Stimulated activated CD4-positive, alpha-beta T cell treated with anti-CD3 and anti-CD28 coated beads, Interleukin-1b, Interleukin-23, amount 100 ng/mL, for 1 hour (primary cell): ENCODE results near the gene LKAAEAR1.
"Not testable (repeated sequence)": the region's sequence is repeated elsewhere in the genome, so short reads cannot be mapped to it uniquely, and the experiment has no call there.

ENCODE experiments used
- DNase-seq, 2 donors: peaks; one replicate each; pipeline ENCODE4 v3.0.0-alpha.2; 2020; ENCODE audit warnings: low read depth in 2 of 2

LKAAEAR1 gene

DNA sequence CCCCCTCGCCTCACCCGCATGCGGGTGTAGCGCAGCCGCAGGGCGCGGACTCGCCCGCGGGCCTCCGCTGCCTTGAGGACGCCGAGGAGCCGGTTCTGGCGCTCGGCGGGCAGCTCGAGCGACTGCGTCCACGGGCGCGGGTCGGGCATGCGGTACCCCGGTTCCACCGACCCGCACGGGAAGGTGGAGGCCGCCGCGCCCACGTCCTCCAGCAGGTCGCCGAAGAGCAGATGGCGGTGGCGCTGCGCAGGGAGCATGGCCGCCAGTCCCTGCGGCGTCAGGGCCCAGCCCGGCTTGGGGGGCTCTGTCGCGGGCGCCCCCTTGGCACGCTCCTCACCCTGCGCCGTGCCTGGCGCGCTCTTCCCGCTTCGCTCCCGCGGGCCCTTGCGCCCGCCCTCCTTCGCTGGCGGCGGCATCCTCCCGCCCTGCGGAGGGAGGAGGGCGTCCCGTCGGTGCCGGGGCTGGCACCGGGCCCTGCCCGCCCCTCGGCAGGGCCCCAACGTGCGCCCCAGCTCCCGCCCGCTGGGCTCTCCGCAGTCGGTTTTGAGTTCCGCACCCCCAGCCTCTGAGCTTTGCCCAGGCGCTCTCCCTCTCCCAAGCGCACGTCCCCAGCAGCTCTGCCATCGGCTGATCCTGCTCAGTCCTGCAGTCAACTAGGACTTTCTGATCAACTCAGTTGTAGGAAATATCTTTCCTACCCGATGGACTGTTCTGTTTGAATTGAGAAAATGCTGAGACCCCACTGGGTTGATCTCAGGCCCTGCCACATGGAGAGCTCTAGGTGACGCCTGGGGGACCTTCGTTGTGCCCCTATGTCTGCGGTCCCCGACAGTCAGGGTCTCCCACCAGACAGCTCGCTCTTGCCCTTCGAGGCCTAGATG, at the start of gene LKAAEAR1:
Gene LKAAEAR1, minus strand, starts transcription at position 595 of the 881 bp plus-strand sequence. Its CDS starts 179 bp downstream, at position 416.
- DNase-seq: no peak

DNA sequence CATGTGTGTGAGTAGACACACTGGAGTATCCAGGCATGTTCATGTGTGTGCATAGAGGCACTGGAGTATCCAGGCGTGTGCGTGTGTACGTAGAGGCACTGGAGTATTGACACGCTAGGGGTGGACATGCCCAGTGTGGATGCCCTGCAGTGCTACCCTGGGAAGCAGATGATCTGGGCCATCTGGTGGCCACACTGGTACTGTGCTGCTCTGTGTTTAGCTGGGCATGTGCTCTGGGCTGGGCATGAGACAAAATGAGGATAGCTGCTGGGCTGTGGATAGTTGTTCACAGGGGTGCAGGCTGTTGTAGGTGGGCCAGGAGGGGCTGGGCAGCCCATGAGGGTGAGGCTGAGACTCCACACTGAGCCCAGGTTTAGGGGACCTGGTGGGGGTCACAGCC, 47.2 kb upstream of the LKAAEAR1 start:
- DNase-seq: no peak

DNA sequence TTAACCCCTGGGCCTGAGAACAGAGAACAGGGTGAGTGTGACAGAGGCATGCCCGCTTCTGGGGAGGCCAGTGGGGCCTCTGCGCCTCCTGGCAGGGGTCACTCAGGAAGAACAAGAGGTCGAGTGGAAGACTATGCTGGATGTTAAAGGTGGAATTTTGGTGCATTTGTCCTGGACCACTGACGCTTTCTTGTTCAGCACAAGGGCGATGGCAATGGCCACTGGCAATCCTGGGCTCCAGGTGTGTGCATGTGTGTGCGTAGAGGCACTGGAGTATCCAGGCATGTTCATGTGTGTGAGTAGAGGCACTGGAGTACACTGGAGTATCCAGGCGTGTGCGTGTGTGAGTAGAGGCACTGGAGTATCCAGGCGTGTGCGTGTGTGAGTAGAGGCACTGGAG, 46.7 kb upstream of the LKAAEAR1 start:
- no peak for DNase-seq

GRCh38 chr20:64130271-64130670, 46.1 kb upstream of the LKAAEAR1 start:
- DNase-seq: no peak

GRCh38 chr20:64129146-64129782, 45.1 kb upstream of the LKAAEAR1 start:
- no peak for DNase-seq

- not testable (repeated sequence) for DNase-seq
Observed at GRCh38 chr20:64123517-64123916, 39.3 kb upstream of the LKAAEAR1 start.

DNA sequence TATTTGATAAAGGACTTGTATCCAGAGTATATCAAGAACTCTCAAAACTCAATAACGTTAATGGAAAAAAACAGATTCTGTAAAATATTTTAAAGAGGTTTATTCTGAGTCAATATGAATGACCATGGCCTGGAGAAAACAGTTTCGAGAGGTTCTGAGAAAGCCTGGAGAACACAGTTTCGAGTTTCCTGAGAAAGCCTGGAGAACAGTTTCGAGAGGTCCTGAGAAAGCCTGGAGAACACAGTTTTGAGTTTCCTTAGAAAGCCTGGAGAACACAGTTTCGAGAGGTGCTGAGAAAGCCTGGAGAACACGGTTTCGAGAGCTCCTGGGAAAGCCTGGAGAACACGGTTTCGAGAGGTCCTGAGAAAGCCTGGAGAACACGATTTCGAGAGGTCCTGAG, 38.7 kb upstream of the LKAAEAR1 start:
- DNase-seq: not testable (repeated sequence)

DNA sequence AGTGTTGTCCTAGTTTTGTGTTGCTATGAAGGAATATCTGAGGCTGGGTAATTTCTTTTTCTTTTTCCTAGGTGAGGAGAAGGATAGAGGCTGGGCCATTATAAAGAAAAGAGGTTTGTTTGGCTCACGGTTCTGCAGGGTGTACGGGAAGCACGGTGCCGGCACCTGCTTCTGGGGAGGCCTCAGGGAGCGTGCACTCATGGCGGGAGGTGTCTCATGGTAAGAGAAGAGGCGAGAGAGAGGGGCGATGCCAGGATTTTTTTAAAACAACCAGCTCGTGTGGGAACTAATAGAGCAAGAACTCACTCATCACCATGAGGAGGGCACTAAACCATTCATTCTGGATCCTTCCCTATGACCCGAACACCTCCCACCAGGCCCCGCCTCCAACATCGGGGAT, 37.4 kb upstream of the LKAAEAR1 start:
- no peak for DNase-seq

DNA sequence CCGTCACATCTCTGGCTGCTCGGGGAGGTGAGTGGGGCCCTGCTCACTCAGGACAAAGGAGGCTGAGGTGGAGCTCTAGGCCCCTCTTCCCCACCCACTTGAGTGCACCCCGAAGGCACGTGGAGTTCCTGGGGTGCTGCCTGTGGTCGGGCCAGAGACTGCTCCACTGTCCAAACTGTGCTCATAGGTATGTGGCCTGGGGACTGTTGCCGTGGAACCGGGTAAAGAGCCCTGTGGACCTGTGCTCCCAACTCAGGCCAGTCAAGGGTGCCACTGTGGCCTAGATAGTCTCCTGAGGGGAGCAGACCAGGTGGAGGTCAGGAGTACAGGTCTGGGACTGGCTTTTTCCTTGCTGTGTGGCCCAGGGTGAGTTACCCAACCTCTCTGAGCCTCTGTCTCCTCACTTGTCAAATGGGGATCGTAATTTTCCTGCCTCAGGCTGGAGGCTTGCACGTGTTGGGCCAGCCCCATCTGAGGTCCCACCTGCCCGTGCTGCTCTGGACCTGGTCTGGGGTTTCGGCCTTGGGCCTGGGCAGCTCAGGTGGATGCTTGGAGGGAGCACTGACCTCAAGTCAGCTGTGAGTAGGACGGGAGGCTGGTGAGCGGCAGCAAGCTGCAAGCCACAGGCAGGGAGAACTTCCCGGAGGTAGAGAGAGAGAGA, 35.6 kb upstream of the LKAAEAR1 start:
- no peak for DNase-seq

- DNase-seq: no peak
Observed at GRCh38 chr20:64119301-64119680, 35.1 kb upstream of the LKAAEAR1 start.

DNA sequence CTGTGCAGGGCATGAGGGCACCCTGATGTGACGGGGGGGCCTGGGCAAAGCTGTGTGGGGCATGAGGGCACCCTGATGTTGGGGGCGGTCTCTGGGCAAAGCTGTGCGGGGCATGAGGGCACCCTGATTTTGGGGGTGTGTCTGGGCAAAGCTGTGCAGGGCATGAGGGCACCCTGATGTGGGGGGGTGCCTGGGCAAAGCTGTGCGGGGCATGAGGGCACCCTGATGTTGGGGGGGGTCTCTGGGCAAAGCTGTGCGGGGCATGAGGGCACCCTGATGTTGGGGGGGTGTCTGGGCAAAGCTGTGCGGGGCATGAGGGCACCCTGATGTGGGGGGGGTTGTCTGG, 33.2 kb upstream of the LKAAEAR1 start:
- not testable (repeated sequence) for DNase-seq

DNA sequence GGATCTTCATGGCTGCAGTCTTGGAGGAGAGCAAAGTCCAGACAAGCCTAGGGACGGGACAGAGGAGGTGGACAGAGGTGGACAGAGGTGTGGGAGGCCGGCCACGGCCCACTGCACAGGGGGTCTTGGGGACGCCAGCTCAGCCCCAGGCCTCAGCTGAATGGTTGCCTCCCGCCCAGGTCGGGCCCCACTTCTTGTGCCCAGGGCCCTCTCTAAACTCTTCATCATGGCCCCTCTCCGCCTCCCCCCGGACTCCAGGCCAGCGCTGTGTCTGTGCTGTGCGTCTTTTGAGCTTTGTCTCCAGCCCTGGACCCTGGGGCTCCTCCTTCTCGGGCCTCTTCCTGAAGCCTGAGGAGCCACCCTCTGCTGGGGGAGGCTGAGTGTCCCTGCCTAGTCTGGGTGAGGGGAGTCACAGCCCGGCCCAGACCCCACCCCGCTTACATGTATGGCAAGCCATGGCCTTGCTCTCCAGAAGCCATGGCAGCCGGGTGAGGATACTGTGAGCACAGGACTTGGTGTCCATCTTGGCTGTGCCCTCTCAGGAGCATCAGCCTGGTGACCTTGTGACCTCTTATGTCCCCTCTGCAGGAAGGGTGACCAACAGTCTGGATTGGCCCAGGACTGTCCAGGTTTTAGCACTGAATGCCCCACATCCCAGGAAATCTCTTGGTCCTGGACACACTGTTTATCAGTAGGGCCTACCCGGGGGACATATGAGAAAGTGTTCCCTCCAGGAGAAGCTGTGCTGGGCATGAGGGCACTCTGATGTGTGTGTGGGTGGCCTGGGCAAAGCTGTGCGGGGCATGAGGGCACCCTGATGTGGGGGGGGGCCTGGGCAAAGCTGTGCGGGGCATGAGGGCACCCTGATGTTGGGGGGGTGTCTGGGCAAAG, 32.6 kb upstream of the LKAAEAR1 start:
- no peak for DNase-seq

- DNase-seq: no peak
Observed at GRCh38 chr20:64116016-64116415, 31.8 kb upstream of the LKAAEAR1 start.

- DNase-seq: no peak
Observed at GRCh38 chr20:64115171-64115911, 31.1 kb upstream of the LKAAEAR1 start.

DNA sequence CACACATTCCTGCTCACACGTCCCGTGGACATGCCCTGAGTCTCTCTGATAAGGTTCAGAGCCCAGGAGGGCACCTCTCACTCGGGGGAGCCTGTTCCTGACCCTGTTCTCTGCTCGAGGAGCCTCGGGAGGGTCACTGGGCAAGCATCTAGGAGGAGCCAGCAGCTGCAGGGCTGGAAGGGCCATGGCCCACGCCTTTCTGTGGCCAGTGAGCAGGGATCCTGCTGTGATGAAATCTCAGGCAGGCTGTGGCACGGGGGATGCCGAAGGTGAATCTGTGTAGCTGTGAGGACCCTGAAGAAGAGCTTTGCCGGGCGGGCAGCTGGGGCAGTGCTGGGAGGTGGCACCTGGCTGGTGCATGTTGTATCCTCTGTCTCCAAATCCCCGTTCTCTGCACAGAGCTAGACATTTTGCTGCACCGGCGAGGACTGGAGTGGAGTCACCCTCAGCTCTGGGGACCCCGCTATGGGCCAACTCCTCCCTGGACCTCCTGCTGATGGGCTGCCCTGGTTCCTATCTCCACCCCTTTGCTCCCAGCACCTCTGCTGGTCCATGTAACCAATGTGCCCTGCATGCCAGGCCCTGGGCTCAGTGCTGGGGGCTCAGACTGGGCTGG, 30.3 kb upstream of the LKAAEAR1 start:
- DNase-seq: no peak

DNA sequence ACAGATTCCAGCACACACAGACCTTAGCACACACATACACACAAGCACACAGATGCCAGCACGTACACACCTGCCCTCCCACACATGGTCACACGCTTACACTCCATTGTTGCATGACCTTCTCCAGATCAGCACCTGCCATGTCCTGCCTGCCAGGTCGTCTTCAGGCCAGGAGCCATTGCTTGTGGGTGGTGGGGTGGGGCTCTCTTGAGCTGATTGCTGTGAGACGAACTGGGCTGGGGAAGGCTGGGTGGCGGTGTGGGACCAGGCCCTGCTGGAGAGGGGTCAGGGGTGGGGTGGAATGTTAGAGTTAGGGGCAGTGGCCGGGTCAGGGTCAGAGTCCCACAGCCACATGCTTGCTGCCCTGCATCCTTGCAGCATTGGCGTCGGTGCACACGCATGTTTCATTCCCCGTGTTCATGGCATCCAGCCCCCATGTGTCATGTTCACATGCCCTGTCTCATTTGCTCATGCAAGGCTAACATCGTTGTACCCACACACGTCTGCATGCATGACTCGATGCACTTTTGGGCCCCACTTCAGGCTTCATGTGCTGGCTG, 29.7 kb upstream of the LKAAEAR1 start:
- DNase-seq: no peak

GRCh38 chr20:64113444-64113775, 29.2 kb upstream of the LKAAEAR1 start:
- no peak for DNase-seq

GRCh38 chr20:64112691-64113443, 28.7 kb upstream of the LKAAEAR1 start:
- DNase-seq: no peak

DNA sequence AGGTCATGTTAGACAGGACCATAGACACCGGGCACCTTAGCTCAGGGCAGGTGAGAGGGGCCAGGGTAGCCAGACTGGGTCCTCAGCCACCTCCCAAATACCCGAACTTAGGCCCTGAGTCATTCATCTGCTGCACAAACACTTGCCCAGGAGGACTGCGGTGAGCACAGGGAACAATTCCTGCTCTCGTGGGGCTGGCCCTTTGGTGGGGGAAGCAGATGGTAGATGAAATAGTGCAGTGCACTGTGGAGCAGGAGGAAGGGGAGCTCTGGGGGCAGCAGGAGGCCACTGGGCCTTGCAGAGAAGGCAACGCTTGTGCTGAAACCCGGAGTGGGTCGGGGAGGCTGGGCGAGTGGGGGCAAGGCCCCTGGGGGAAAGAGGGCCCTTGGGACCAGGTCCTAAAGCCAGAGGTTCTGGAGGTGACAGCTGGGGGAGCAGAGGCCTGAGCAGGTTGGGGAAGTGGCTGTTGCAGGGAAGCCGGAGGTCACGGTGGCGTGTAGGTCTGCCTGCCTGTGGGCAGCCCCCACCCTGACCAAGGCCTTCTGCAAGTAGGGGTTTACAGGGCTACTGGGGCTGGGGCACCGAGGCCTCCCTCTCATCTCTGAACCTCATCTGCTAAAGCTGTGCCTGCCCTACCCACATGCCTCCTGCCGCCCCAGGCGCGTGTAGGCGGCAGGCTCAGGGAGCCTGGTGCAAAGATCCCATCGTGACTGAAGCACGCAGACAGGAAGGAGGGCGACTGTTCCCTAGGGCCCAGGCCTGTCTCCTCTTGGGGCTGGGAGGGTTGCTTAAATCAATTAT, 27.8 kb upstream of the LKAAEAR1 start:
- no peak for DNase-seq
